A673 (cell line): Measurements from ENCODE around the gene CYP46A1. TPM values are rescaled to one million over a fixed set of nuclear protein-coding genes. Genes with fewer than 3 reads are reported as not detected.

Source experiments
- BruUV-seq: library from RNA; stranded (reverse); fragments of 400-500 nt; replicated peaks from 2 replicates; lab custom pipeline; 2021; lab: Mats Ljungman, UMichigan
- CTCF ChIA-PET: fragments of 300-600 bp; sonication (Branson Sonifier 250); formaldehyde crosslinking; loops from one replicate; lab custom pipeline; 2022; ENCODE audit warnings: antibody characterized with exemption; lab: Charles Lee
- POLR2A ChIA-PET: fragments of 300-600 bp; sonication (Branson Sonifier 250); formaldehyde crosslinking; loops from one replicate; lab custom pipeline; 2022; ENCODE audit warnings: antibody characterized with exemption; ENCODE audit not compliant: low non-redundant PET; lab: Charles Lee
- DNase-seq: peaks from one replicate; pipeline ENCODE4 v3.0.0-alpha.2; 2015; ENCODE audit warnings: low spot score
- H3K27ac ChIP-seq: fragments of 200-600 bp; sonication (generic); 2 replicates; pipeline ENCODE4 v1.5.1; 2016; ENCODE audit warnings: mixed run types, low read depth, mild to moderate bottlenecking, mixed read lengths, antibody characterized with exemption, low read length; ENCODE audit not compliant: poor library complexity, severe bottlenecking
- H3K27me3 ChIP-seq: fragments of 200-600 bp; sonication (generic); replicated peaks from 2 replicates; pipeline ENCODE4 v1.6.1; 2017; ENCODE audit warnings: mixed run types, low read depth, mild to moderate bottlenecking, mixed read lengths, antibody characterized with exemption, low read length; ENCODE audit not compliant: insufficient read depth, poor library complexity
- H3K36me3 ChIP-seq: fragments of 200-600 bp; sonication (generic); 2 replicates; pipeline ENCODE4 v1.6.1; 2016; ENCODE audit warnings: mixed run types, mild to moderate bottlenecking, mixed read lengths, antibody characterized with exemption, low read length; ENCODE audit not compliant: insufficient read depth, poor library complexity, severe bottlenecking
- H3K4me1 ChIP-seq: fragments of 200-600 bp; sonication (generic); 2 replicates; pipeline ENCODE4 v1.6.1; 2017; ENCODE audit warnings: mixed run types, mild to moderate bottlenecking, mixed read lengths, antibody characterized with exemption, low read length; ENCODE audit not compliant: insufficient read depth, poor library complexity, severe bottlenecking
- H3K4me3 ChIP-seq: fragments of 200-600 bp; sonication (generic); 2 replicates; pipeline ENCODE4 v1.5.1; 2016; ENCODE audit warnings: low read depth, mixed run types, mild to moderate bottlenecking, mixed read lengths, low read length; ENCODE audit not compliant: poor library complexity, severe bottlenecking
- H3K9me3 ChIP-seq: fragments of 200-600 bp; sonication (generic); 2 replicates; pipeline ENCODE4 v1.6.1; 2016; ENCODE audit warnings: mixed run types, low read depth, mild to moderate bottlenecking, mixed read lengths, antibody characterized with exemption, low read length; ENCODE audit not compliant: poor library complexity, severe bottlenecking
- CTCF ChIP-seq: fragments of 300-800, 200-600 bp; sonication (generic); conservative IDR thresholded peaks from 2 replicates; pipeline ENCODE4 v1.5.1; 2017; ENCODE audit warnings: low read depth, mild to moderate bottlenecking, antibody characterized with exemption, low read length, moderate library complexity, mixed read lengths
- EZH2 ChIP-seq: fragments of 200-600 bp; sonication (generic); IDR thresholded peaks from 2 replicates; pipeline ENCODE4 v1.6.1; 2017; ENCODE audit warnings: borderline replicate concordance, low read depth, mild to moderate bottlenecking, mixed read lengths, antibody characterized with exemption, low read length; ENCODE audit not compliant: poor library complexity, severe bottlenecking
- intact Hi-C: fragments of 100-400 bp; cut with micrococcal nuclease; formaldehyde crosslinking; loops from one replicate; pipeline ENCODE4 v1.10.0; 2022; ENCODE audit not compliant: unreplicated experiment
- total RNA-seq: library from RNA; stranded (reverse); gene quantifications from 2 replicates; pipeline ENCODE4 v1.2.3, GENCODE V29; 2021

CYP46A1 gene
- total RNA-seq, 1 experiment from 2014 or later = not detected

- intact Hi-C loops = no loop called here
- ChIA-PET CTCF (no interaction called here), POLR2A (no interaction called here)
- Histone ChIP-seq H3K4me3 (no peak overlapping the region), H3K9me3 (no peaks in the 10 kb centered on the region), H3K27me3 (no peaks in the 10 kb centered on the region), H3K4me1 (peaks cover 16% of the 10 kb centered on the region), H3K36me3 (no peaks in the 10 kb centered on the region), H3K27ac (no peak overlapping the region)
- no peak for DNase-seq
- TF ChIP-seq CTCF = no peak
- no TSS peak for BruUV-seq
Observed at GRCh38 chr14:99668307-99669295, 15.5 kb upstream of the CYP46A1 start.

- CTCF ChIA-PET = no interaction called here
Observed at GRCh38 chr14:99670361-99671234, 13.5 kb upstream of the CYP46A1 start.

More at GRCh38 chr14:99670361-99671234, 13.5 kb upstream of the CYP46A1 start:
- intact Hi-C loops = no loop called here
- Histone ChIP-seq H3K4me1 (peaks cover 16% of the 10 kb centered on the region), H3K27ac (peak overlapping the region; percentile 10), H3K9me3 (no peaks in the 10 kb centered on the region), H3K4me3 (no peak overlapping the region), H3K27me3 (no peaks in the 10 kb centered on the region), H3K36me3 (no peaks in the 10 kb centered on the region)
- POLR2A ChIA-PET = no interaction called here
- TF ChIP-seq EZH2 = no peak
- TF ChIP-seq CTCF = no peak
- peak; percentile 64 for DNase-seq
- BruUV-seq = no TSS peak
